GM23338 (cell line): ENCODE results near the gene PRSS23. TPM values are rescaled to one million over a fixed set of nuclear protein-coding genes. Genes with fewer than 3 reads are reported as not detected.

ENCODE experiments used
- ATAC-seq: fragments of 200-7000 bp; cut with Tn5 transposase; 3 replicates; pipeline ENCODE4 v1.9.1; 2020
- DNase-seq: peaks from one replicate; pipeline ENCODE4 v3.0.0-alpha.2; 2015; ENCODE audit warnings: low spot score
- H2AFZ ChIP-seq: fragments of 200-600 bp; sonication (generic); 2 replicates; pipeline ENCODE4 v1.8.0; 2016; ENCODE audit warnings: antibody characterized with exemption, mild to moderate bottlenecking, moderate library complexity
- H3F3A ChIP-seq: fragments of 200-600 bp; sonication (generic); replicated peaks from 2 replicates; pipeline ENCODE4 v1.8.0; 2017; ENCODE audit warnings: antibody characterized with exemption, mixed run types, low read depth
- H3K27ac ChIP-seq: fragments of 200-600 bp; sonication (generic); 2 replicates; pipeline ENCODE4 v1.6.1; 2016; ENCODE audit warnings: low read depth
- H3K27me3 ChIP-seq: fragments of 200-600 bp; sonication (generic); 2 replicates; pipeline ENCODE4 v1.8.0; 2016; ENCODE audit warnings: mild to moderate bottlenecking, mixed run types, moderate library complexity; ENCODE audit not compliant: insufficient read depth
- H3K36me3 ChIP-seq: fragments of 200-600 bp; sonication (generic); 2 replicates; pipeline ENCODE4 v1.8.0; 2016; ENCODE audit warnings: mild to moderate bottlenecking; ENCODE audit not compliant: insufficient read depth
- H3K4me1 ChIP-seq: fragments of 200-600 bp; sonication (generic); 2 replicates; pipeline ENCODE4 v1.8.0; 2016; ENCODE audit warnings: mild to moderate bottlenecking, moderate library complexity; ENCODE audit not compliant: insufficient read depth
- H3K4me2 ChIP-seq: fragments of 200-600 bp; sonication (generic); 2 replicates; pipeline ENCODE4 v1.7.1; 2017; ENCODE audit warnings: mixed run types
- H3K4me3 ChIP-seq: fragments of 200-600 bp; sonication (generic); 2 replicates; pipeline ENCODE4 v1.6.1; 2016; ENCODE audit warnings: mixed run types
- H3K79me2 ChIP-seq: fragments of 200-600 bp; sonication (generic); replicated peaks from 2 replicates; pipeline ENCODE4 v1.8.0; 2017; ENCODE audit warnings: mild to moderate bottlenecking; ENCODE audit not compliant: insufficient read depth
- H3K9me2 ChIP-seq: fragments of 200-600 bp; sonication (generic); 2 replicates; pipeline ENCODE4 v1.8.0; 2017; ENCODE audit not compliant: insufficient read depth
- H4K20me1 ChIP-seq: fragments of 200-600 bp; sonication (generic); replicated peaks from 2 replicates; pipeline ENCODE4 v1.8.0; 2017; ENCODE audit warnings: mild to moderate bottlenecking; ENCODE audit not compliant: insufficient read depth
- H3K27ac Mint-ChIP-seq: 2 replicates; pipeline ENCODE4 v1.8.0; 2020; ENCODE audit warnings: inconsistent platforms, mild to moderate bottlenecking, moderate library complexity, mixed read lengths
- H3K27me3 Mint-ChIP-seq: 3 replicates; pipeline ENCODE4 v1.8.0; 2022; ENCODE audit warnings: low read depth, mild to moderate bottlenecking, moderate library complexity, mixed read lengths, inconsistent platforms; ENCODE audit not compliant: insufficient read depth, poor library complexity
- H3K36me3 Mint-ChIP-seq: 3 replicates; pipeline ENCODE4 v1.8.0; 2021; ENCODE audit warnings: low read depth, mild to moderate bottlenecking, inconsistent platforms, moderate library complexity, mixed read lengths
- H3K4me1 Mint-ChIP-seq: 3 replicates; pipeline ENCODE4 v1.8.0; 2020; ENCODE audit warnings: mild to moderate bottlenecking, inconsistent platforms, mixed read lengths
- H3K4me3 Mint-ChIP-seq: 3 replicates; pipeline ENCODE4 v1.8.0; 2021; ENCODE audit warnings: moderate library complexity, mild to moderate bottlenecking, inconsistent platforms, mixed read lengths
- H3K9me3 Mint-ChIP-seq: 3 replicates; pipeline ENCODE4 v1.8.0; 2020; ENCODE audit warnings: moderate library complexity, mild to moderate bottlenecking, inconsistent platforms, mixed read lengths
- EZH2phosphoT487 ChIP-seq: fragments of 200-600 bp; sonication (generic); IDR thresholded peaks from one replicate; pipeline ENCODE4 v1.8.1; 2018; ENCODE audit warnings: antibody characterized with exemption; ENCODE audit not compliant: unreplicated experiment
- NANOG ChIP-seq: IDR thresholded peaks from 2 replicates; pipeline ENCODE4 v1.6.1; 2016; ENCODE audit warnings: antibody characterized with exemption, borderline replicate concordance
- STAT1 ChIP-seq: IDR thresholded peaks from one replicate; pipeline ENCODE4 v1.6.1; 2016; ENCODE audit warnings: antibody characterized with exemption; ENCODE audit not compliant: unreplicated experiment
- polyA plus RNA-seq: library from polyadenylated mRNA; unstranded; fragments of >200 nt; fragmentation: Nextera tagmentation; extraction: Ambion mirVana; gene quantifications from 2 replicates; pipeline ENCODE4 v1.2.1, GENCODE V29; 2016
- total RNA-seq: library from RNA; depleted of rRNA; stranded (reverse); fragments of >200 nt; shearing (Covaris generic); gene quantifications from 2 replicates; pipeline ENCODE4 v1.2.3, GENCODE V29; 2014
- TF ChIP-seq, protein P1 (sequence below): fragments of 250-450 bp; sonication (Bioruptor Pico); IDR thresholded peaks from 2 replicates; pipeline ENCODE4 v1.5.0; 2020; ENCODE audit warnings: mild to moderate bottlenecking, moderate library complexity
- TF ChIP-seq, protein P2 (sequence below): IDR thresholded peaks from 2 replicates; pipeline ENCODE4 v1.6.1; 2016; ENCODE audit warnings: antibody characterized with exemption
- TF ChIP-seq, protein P3 (sequence below), 2 experiments: fragments of 200-600 bp in 1 of 2; sonication (generic) in 1 of 2; conservative IDR thresholded peaks; 2 replicates each; pipeline versions ENCODE4 v1.5.1 to v1.6.1; 2016 to 2017; ENCODE audit warnings: antibody characterized with exemption in 2 of 2, low read depth in 2 of 2, mild to moderate bottlenecking in 2 of 2, moderate library complexity in 1 of 2

The PRSS23 gene
- total and polyA plus RNA-seq, 2 experiments from 2014 or later = 3.9 to 4.7 TPM

DNA sequence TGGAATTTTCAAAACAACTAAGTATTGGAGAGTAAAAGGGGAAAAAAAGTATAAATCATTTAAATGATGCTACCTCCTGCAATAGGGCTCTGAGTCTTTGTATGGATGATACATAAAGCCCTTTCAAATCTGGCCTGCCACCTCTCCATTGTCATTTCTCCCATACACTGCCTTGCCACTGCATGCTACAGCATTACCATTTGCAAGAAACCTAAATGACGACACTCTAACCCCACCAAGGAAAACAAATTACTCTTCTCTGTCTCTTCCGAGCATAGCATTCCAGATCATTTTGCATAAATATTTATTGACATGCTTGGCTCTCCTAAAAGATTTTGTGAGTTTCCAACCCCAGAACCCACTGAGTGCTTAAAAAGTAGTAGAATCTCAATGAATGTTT, 34.5 kb upstream of the PRSS23 start:
- Histone ChIP-seq H3K4me2 (no peak overlapping the region), H3K27ac (no peak overlapping the region), H3F3A (no peaks in the 10 kb centered on the region), H3K27me3 (no peaks in the 10 kb centered on the region), H3K4me3 (no peak overlapping the region), H2AFZ (no peak overlapping the region), H3K36me3 (no peaks in the 10 kb centered on the region), H4K20me1 (no peaks in the 10 kb centered on the region), H3K79me2 (no peaks in the 10 kb centered on the region), H3K9me2 (peaks cover 13% of the 10 kb centered on the region), H3K4me1 (no peaks in the 10 kb centered on the region)
- peaks cover 5% of the 10 kb centered on the region for H3K4me1 Mint-ChIP-seq
- H3K27me3 Mint-ChIP-seq = no peaks in the 10 kb centered on the region
- no peak for TF ChIP-seq EZH2phosphoT487
- no peak for TF ChIP-seq NANOG
- TF ChIP-seq, protein P1, sequence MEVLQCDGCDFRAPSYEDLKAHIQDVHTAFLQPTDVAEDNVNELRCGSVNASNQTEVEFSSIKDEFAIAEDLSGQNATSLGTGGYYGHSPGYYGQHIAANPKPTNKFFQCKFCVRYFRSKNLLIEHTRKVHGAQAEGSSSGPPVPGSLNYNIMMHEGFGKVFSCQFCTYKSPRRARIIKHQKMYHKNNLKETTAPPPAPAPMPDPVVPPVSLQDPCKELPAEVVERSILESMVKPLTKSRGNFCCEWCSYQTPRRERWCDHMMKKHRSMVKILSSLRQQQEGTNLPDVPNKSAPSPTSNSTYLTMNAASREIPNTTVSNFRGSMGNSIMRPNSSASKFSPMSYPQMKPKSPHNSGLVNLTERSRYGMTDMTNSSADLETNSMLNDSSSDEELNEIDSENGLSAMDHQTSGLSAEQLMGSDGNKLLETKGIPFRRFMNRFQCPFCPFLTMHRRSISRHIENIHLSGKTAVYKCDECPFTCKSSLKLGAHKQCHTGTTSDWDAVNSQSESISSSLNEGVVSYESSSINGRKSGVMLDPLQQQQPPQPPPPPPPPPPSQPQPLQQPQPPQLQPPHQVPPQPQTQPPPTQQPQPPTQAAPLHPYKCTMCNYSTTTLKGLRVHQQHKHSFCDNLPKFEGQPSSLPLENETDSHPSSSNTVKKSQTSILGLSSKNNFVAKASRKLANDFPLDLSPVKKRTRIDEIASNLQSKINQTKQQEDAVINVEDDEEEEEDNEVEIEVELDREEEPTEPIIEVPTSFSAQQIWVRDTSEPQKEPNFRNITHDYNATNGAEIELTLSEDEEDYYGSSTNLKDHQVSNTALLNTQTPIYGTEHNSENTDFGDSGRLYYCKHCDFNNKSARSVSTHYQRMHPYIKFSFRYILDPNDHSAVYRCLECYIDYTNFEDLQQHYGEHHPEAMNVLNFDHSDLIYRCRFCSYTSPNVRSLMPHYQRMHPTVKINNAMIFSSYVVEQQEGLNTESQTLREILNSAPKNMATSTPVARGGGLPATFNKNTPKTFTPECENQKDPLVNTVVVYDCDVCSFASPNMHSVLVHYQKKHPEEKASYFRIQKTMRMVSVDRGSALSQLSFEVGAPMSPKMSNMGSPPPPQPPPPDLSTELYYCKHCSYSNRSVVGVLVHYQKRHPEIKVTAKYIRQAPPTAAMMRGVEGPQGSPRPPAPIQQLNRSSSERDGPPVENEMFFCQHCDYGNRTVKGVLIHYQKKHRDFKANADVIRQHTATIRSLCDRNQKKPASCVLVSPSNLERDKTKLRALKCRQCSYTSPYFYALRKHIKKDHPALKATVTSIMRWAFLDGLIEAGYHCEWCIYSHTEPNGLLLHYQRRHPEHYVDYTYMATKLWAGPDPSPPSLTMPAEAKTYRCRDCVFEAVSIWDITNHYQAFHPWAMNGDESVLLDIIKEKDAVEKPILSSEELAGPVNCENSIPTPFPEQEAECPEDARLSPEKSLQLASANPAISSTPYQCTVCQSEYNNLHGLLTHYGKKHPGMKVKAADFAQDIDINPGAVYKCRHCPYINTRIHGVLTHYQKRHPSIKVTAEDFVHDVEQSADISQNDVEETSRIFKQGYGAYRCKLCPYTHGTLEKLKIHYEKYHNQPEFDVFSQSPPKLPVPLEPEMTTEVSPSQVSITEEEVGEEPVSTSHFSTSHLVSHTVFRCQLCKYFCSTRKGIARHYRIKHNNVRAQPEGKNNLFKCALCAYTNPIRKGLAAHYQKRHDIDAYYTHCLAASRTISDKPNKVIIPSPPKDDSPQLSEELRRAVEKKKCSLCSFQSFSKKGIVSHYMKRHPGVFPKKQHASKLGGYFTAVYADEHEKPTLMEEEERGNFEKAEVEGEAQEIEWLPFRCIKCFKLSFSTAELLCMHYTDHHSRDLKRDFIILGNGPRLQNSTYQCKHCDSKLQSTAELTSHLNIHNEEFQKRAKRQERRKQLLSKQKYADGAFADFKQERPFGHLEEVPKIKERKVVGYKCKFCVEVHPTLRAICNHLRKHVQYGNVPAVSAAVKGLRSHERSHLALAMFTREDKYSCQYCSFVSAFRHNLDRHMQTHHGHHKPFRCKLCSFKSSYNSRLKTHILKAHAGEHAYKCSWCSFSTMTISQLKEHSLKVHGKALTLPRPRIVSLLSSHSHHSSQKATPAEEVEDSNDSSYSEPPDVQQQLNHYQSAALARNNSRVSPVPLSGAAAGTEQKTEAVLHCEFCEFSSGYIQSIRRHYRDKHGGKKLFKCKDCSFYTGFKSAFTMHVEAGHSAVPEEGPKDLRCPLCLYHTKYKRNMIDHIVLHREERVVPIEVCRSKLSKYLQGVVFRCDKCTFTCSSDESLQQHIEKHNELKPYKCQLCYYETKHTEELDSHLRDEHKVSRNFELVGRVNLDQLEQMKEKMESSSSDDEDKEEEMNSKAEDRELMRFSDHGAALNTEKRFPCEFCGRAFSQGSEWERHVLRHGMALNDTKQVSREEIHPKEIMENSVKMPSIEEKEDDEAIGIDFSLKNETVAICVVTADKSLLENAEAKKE (CRISPR knock-in tag) = no peak
- TF ChIP-seq, protein P2, sequence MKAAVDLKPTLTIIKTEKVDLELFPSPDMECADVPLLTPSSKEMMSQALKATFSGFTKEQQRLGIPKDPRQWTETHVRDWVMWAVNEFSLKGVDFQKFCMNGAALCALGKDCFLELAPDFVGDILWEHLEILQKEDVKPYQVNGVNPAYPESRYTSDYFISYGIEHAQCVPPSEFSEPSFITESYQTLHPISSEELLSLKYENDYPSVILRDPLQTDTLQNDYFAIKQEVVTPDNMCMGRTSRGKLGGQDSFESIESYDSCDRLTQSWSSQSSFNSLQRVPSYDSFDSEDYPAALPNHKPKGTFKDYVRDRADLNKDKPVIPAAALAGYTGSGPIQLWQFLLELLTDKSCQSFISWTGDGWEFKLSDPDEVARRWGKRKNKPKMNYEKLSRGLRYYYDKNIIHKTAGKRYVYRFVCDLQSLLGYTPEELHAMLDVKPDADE = no peak
- TF ChIP-seq STAT1 = no peak
- TF ChIP-seq, protein P3, sequence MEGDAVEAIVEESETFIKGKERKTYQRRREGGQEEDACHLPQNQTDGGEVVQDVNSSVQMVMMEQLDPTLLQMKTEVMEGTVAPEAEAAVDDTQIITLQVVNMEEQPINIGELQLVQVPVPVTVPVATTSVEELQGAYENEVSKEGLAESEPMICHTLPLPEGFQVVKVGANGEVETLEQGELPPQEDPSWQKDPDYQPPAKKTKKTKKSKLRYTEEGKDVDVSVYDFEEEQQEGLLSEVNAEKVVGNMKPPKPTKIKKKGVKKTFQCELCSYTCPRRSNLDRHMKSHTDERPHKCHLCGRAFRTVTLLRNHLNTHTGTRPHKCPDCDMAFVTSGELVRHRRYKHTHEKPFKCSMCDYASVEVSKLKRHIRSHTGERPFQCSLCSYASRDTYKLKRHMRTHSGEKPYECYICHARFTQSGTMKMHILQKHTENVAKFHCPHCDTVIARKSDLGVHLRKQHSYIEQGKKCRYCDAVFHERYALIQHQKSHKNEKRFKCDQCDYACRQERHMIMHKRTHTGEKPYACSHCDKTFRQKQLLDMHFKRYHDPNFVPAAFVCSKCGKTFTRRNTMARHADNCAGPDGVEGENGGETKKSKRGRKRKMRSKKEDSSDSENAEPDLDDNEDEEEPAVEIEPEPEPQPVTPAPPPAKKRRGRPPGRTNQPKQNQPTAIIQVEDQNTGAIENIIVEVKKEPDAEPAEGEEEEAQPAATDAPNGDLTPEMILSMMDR (conservative IDR thresholded peaks at IDR 0.05; ENCODE audit: low read depth in 2 of 2) = no peak
- peaks cover 3% of the 10 kb centered on the region; the same call in 2 of the 3 replicates for H3K9me3 Mint-ChIP-seq
- H3K36me3 Mint-ChIP-seq = no peaks in the 10 kb centered on the region; the same call in 2 of the 3 replicates
- no peak overlapping the region for H3K27ac Mint-ChIP-seq
- no peak overlapping the region for H3K4me3 Mint-ChIP-seq
- DNase-seq = no peak
- ATAC-seq = no peak
